D721Med (cell line): ENCODE results near the gene HMGB1.

Source experiments
- DNase-seq: peaks from one replicate; pipeline ENCODE4 v3.0.0; 2011; ENCODE audit warnings: low spot score; ENCODE audit not compliant: insufficient read length
- FAIRE-seq: peaks from 2 replicates; lab custom pipeline; 2011; peaks lifted over from hg19 to GRCh38; lab: Jason Lieb, UNC
- CTCF ChIP-seq: IDR thresholded peaks from 2 replicates; pipeline ENCODE4 v1.5.1; 2012; ENCODE audit warnings: mild to moderate bottlenecking, control low read depth; ENCODE audit not compliant: insufficient read depth; ENCODE audit errors: missing control alignments

The HMGB1 gene

DNA sequence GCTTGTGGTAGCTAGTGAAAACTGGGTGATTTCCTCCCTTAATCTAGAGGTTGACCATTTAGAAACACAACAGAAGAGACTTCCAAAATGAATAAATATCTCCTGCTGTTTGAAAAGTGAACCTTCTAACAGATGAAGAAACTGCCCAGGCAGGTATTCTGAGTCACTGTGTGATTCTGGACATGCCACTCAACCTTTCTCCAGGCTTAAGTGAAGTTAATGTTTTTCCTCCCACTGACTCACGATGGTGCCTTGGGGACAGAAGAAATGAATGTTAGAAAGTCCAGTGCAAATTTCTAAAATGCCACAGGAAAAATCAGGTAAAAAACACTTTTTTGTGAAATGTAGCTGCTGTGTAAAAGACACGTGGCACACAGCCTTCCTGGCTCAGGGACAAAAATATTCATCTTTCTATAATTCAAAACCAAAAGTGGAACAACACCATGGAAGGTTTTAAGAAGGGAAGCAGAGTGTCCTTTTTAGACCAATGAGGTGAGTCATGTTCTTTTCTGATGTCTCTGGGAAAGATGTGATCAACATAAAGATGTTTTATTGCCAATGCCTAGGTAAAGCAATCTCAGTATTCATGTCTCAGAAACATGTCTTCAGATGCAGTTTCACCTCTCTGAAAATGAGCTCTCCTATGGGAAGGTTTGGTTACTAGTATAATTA is 34.3 kb downstream of the HMGB1 start:
- no peak for FAIRE-seq
- no peak for TF ChIP-seq CTCF
- no peak for DNase-seq

- TF ChIP-seq CTCF: no peak
- DNase-seq (no peak), FAIRE-seq (no peak)
Measured at GRCh38 chr13:30429721-30430694, 35.7 kb downstream of the HMGB1 start.

DNA sequence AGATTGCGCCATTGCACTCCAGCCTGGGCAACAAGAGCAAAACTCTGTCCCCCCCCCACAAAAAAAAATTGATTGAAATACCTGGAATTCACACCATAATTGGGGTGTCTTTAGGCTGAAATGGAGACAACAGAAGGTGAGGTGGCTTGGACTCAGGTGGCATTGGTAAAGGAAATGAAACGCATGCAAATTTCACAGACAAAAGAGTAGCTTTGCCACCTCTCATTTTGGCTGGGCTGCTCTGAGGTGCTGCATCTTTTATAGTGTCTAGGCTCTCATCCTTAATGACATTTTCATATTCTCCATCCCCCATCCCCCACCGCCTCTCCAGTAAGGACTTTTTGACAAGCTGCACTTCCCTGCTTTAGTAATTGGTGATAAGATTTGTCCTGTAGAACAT is 36.5 kb downstream of the HMGB1 start:
- no peak for FAIRE-seq
- no peak for TF ChIP-seq CTCF

DNA sequence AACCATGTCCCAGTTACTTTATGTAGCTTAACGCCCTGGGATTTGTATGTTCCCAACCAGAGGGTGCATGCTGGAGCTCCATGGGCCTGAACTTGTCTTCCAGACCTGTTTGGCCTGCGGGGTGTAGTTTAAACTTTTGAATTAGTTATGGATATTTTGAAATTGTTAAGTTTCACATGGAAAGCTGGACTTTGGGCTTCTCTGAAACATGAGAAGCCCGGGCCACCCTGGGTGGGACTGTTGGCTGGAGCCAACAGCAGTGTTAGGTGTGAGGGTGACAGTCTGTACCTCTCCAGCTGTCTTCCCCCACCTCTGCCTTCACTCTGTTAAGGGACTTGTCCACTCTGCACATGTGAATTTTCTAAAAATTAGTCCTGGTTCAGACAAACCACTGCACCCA is 41.8 kb downstream of the HMGB1 start:
- FAIRE-seq: no peak
- no peak for TF ChIP-seq CTCF
- no peak for DNase-seq

More for the DNA sequence above, 36.5 kb downstream of the HMGB1 start:
- DNase-seq: no peak

GRCh38 chr13:30422054-30422839 is 43.5 kb downstream of the HMGB1 start, which contains the start of gene UBE2L5:
TSS of gene UBE2L5 (plus strand) at chr13:30422493. CDS start at chr13:30427991, 5,498 bp downstream.
- FAIRE-seq (no peak), DNase-seq (no peak)
- no peak for TF ChIP-seq CTCF

GRCh38 chr13:30421093-30422053 is 44.4 kb downstream of the HMGB1 start:
- TF ChIP-seq CTCF: no peak
- no peak for FAIRE-seq
- DNase-seq: no peak
